Measurements from ENCODE around the gene TMEM212. TPM values are rescaled to one million over a fixed set of nuclear protein-coding genes. Genes with fewer than 3 reads are reported as not detected.

The TMEM212 gene
- total and polyA plus RNA-seq, 2 donors (not counting 3 experiments of a cell fraction or from before 2014, with no cell fraction given), result not detected

DNA sequence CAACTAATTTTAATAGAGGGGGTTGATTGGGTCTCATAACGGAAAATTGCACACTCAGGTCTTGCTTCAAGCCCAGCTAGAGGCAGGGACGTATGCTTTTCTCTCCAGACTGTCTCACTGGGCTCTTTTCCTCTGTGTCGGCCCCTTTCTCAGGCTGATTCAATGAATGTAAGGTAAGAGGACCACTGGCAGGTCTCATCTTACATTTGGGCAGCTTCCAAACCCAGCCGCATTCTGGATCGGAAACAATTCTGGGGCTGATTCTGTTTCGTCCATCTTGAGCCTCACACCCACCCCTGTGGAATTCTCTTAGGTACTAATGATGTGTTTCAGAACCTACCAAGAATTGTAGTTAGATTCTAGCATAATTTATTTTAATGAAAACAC, 40.7 kb downstream of the TMEM212 start:
- CTCF ChIA-PET, result interaction anchor here (1.0 kb wide), 1 partner anchor 9 kb away, joined by 5 read pairs; no protein-coding TSS in a partner anchor
- POLR2A ChIA-PET, result no interaction called here
- no peaks in the 10 kb centered on the region for H3K9me3 ChIP-seq (replicated peaks; ENCODE audit: control insufficient read depth, insufficient read depth, low read length)
- H3K9ac ChIP-seq (replicated peaks; ENCODE audit: extremely low read depth, insufficient read depth, low read length), result no peak overlapping the region
- H3K79me2 ChIP-seq (ENCODE audit: control insufficient read depth, insufficient read depth, low read length), result no peaks in the 10 kb centered on the region
- H3K4me1 ChIP-seq (ENCODE audit: control insufficient read depth, extremely low read depth, insufficient read depth, low read length), result no peaks in the 10 kb centered on the region
- no peak overlapping the region for H2AFZ ChIP-seq (ENCODE audit: low read depth, low read length)
- no peak overlapping the region for H3K27ac ChIP-seq (ENCODE audit: insufficient read depth, low read depth, low read length)
- FAIRE-seq (no peak), DNase-seq (ENCODE audit: low read depth, low spot score) (no peak)
- dilution Hi-C loops (cut with MboI; ENCODE audit: extremely low pct_ligation_motif_present, low sequenced_read_pairs), result no loop called here
- H3K4me2 ChIP-seq (ENCODE audit: insufficient read depth, low read length), result no peak overlapping the region
- no peaks in the 10 kb centered on the region for H3K27me3 ChIP-seq (ENCODE audit: control insufficient read depth in 2 of 2, insufficient read depth in 2 of 2, low read length in 2 of 2)
- no peak overlapping the region for H3K4me3 ChIP-seq (replicated peaks in 1 of 3; ENCODE audit: insufficient read depth in 1 of 3, low read depth in 1 of 3, low read length in 3 of 3)
- no peaks in the 10 kb centered on the region for H3K9me1 ChIP-seq (replicated peaks; ENCODE audit: control insufficient read depth, extremely low read depth, insufficient read depth, low read length)
- TF ChIP-seq FOS (IDR thresholded peaks at IDR 0.05; ENCODE audit: borderline replicate concordance, insufficient read depth, low read length), result no peak
- TF ChIP-seq, protein P1, sequence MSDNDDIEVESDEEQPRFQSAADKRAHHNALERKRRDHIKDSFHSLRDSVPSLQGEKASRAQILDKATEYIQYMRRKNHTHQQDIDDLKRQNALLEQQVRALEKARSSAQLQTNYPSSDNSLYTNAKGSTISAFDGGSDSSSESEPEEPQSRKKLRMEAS (IDR thresholded peaks at IDR 0.05; ENCODE audit: insufficient read depth, insufficient read length), result no peak
- no peak for TF ChIP-seq JUN (IDR thresholded peaks at IDR 0.05; ENCODE audit: borderline replicate concordance, insufficient read depth, insufficient read length, low read depth)
- TF ChIP-seq POLR2A (IDR thresholded peaks at IDR 0.05; ENCODE audit: low read depth, low read length), result no peak
- no peak for TF ChIP-seq EZH2 (IDR thresholded peaks at IDR 0.05; ENCODE audit: borderline replicate concordance, low read depth, low read length, severe bottlenecking)
- TF ChIP-seq, protein P2, sequence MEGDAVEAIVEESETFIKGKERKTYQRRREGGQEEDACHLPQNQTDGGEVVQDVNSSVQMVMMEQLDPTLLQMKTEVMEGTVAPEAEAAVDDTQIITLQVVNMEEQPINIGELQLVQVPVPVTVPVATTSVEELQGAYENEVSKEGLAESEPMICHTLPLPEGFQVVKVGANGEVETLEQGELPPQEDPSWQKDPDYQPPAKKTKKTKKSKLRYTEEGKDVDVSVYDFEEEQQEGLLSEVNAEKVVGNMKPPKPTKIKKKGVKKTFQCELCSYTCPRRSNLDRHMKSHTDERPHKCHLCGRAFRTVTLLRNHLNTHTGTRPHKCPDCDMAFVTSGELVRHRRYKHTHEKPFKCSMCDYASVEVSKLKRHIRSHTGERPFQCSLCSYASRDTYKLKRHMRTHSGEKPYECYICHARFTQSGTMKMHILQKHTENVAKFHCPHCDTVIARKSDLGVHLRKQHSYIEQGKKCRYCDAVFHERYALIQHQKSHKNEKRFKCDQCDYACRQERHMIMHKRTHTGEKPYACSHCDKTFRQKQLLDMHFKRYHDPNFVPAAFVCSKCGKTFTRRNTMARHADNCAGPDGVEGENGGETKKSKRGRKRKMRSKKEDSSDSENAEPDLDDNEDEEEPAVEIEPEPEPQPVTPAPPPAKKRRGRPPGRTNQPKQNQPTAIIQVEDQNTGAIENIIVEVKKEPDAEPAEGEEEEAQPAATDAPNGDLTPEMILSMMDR (IDR thresholded peaks at IDR 0.05; ENCODE audit: extremely low read depth in 1 of 2, insufficient read depth in 1 of 2, low read depth in 1 of 2, low read length in 2 of 2), result no peak
- no peak for TF ChIP-seq GATA2 (IDR thresholded peaks at IDR 0.05; ENCODE audit: insufficient read depth, insufficient read length, low read depth, low read length)
- no peak for TF ChIP-seq POLR2AphosphoS5 (IDR thresholded peaks at IDR 0.05; ENCODE audit: insufficient read depth, low read depth, low read length)
- no peak for TF ChIP-seq MYC (IDR thresholded peaks at IDR 0.05; ENCODE audit: low read depth, low read length)
- no peaks in the 10 kb centered on the region for H3K36me3 ChIP-seq (ENCODE audit: control insufficient read depth in 2 of 2, extremely low read depth in 1 of 2, insufficient read depth in 2 of 2, low read length in 2 of 2)
- no peaks in the 10 kb centered on the region for H4K20me1 ChIP-seq (replicated peaks; ENCODE audit: control insufficient read depth, extremely low read depth, insufficient read depth, low read length)
- no TSS peak for BruUV-seq (replicated peaks)
- intact Hi-C loops (cut with micrococcal nuclease), result no loop called here

All from endothelial cell of umbilical vein (primary cell).